Keratinocyte (primary cell): Measurements from ENCODE around the gene ARMC8.

ENCODE experiments used
- EZH2 ChIP-seq: IDR thresholded peaks from one replicate; pipeline ENCODE4 v1.6.1; 2012; ENCODE audit warnings: inconsistent platforms, mild to moderate bottlenecking, low read length, moderate library complexity
- TF ChIP-seq, protein P1 (sequence below), 3 experiments: IDR thresholded peaks in 1 of 3; conservative IDR thresholded peaks in 1 of 3; optimal IDR thresholded peaks in 1 of 3; 2 replicates in 2 of 3; 3 replicates in 1 of 3; pipeline versions ENCODE3 to v1.5.1; 2011; ENCODE audit warnings: low read length in 3 of 3, mild to moderate bottlenecking in 3 of 3, moderate library complexity in 2 of 3, control low read depth in 1 of 3, inconsistent platforms in 1 of 3; ENCODE audit not compliant: insufficient read depth in 2 of 3; ENCODE audit errors: extremely low read depth in 1 of 3

DNA sequence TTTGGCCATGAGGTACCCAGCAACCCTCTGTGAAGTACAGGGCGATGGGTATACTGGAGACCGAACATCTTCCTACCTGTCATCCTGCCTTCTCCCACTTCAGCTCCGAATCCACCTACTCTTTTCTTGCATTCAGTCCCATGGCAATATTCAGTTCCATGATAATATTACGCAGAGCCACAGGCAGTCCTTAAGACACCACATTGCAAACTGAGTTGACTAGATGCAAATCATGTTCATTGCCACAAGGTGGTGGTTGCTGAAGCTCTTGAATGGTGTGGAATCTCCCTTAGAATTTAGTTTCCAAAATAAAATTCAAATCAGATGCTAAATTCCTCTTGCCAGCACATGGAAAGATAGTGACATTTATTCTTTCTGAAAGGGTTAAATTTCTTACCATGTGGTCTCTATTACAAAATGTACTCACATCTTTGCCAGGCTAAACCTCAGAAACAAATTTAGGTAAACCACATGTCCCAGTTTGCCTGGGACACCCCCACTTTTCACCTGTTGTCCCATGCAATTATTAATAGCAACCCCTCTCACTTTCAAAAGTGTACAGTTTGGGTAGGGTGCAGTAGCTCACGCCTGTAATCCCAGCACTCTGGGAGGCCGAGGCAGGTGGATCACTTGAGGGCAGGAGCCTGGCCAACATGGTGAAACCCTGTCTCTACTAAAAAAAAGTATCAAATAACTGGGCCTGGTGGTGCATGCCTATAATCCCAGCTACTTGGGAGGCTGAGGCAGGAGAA is 144.2 kb downstream of the ARMC8 start:
- TF ChIP-seq, protein P1, sequence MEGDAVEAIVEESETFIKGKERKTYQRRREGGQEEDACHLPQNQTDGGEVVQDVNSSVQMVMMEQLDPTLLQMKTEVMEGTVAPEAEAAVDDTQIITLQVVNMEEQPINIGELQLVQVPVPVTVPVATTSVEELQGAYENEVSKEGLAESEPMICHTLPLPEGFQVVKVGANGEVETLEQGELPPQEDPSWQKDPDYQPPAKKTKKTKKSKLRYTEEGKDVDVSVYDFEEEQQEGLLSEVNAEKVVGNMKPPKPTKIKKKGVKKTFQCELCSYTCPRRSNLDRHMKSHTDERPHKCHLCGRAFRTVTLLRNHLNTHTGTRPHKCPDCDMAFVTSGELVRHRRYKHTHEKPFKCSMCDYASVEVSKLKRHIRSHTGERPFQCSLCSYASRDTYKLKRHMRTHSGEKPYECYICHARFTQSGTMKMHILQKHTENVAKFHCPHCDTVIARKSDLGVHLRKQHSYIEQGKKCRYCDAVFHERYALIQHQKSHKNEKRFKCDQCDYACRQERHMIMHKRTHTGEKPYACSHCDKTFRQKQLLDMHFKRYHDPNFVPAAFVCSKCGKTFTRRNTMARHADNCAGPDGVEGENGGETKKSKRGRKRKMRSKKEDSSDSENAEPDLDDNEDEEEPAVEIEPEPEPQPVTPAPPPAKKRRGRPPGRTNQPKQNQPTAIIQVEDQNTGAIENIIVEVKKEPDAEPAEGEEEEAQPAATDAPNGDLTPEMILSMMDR (optimal IDR thresholded peaks at IDR 0.05 in 1 of 3, IDR thresholded peaks at IDR 0.05 in 1 of 3, conservative IDR thresholded peaks at IDR 0.05 in 1 of 3; ENCODE audit: extremely low read depth in 1 of 3, insufficient read depth in 2 of 3, low read length in 3 of 3): peak; percentile 20 to 42 (median 35)
- no peak for TF ChIP-seq EZH2
